Measurements from ENCODE around the gene ATG16L1. TPM values are rescaled to one million over a fixed set of nuclear protein-coding genes. Genes with fewer than 3 reads are reported as not detected.

Gene ATG16L1
- total RNA-seq, 2 donors from 2014 or later, result 12.8 to 16.7 TPM

GRCh38 chr2:233300401-233300800 is 48.9 kb downstream of the ATG16L1 start:
- no peak for TF ChIP-seq CTCF (IDR thresholded peaks at IDR 0.05)
- H3K27ac ChIP-seq, result no peak overlapping the region
- no peaks in the 10 kb centered on the region for H3K9me3 ChIP-seq
- H3K4me3 ChIP-seq, result no peak overlapping the region
- peaks cover 6% of the 10 kb centered on the region for H3K36me3 ChIP-seq
- no peaks in the 10 kb centered on the region for H3K27me3 ChIP-seq
- DNase-seq (ENCODE audit: low spot score), result no peak
- no peaks in the 10 kb centered on the region for H3K4me1 ChIP-seq

- TF ChIP-seq CTCF (IDR thresholded peaks at IDR 0.05), result no peak
- Histone ChIP-seq H3K36me3 (no peaks in the 10 kb centered on the region), H3K27ac (no peak overlapping the region), H3K4me1 (no peaks in the 10 kb centered on the region), H3K27me3 (no peaks in the 10 kb centered on the region), H3K4me3 (no peak overlapping the region), H3K9me3 (no peaks in the 10 kb centered on the region)
- no peak for DNase-seq (ENCODE audit: low spot score)
Observed at GRCh38 chr2:233301248-233301647, 49.8 kb downstream of the ATG16L1 start.

- Histone ChIP-seq H3K9me3 (no peaks in the 10 kb centered on the region), H3K36me3 (no peaks in the 10 kb centered on the region), H3K27me3 (no peaks in the 10 kb centered on the region), H3K27ac (no peak overlapping the region), H3K4me1 (no peaks in the 10 kb centered on the region), H3K4me3 (no peak overlapping the region)
- no peak for TF ChIP-seq CTCF (IDR thresholded peaks at IDR 0.05)
- DNase-seq (ENCODE audit: low spot score), result no peak
Observed at GRCh38 chr2:233301811-233302210, 50.3 kb downstream of the ATG16L1 start.

- Histone ChIP-seq H3K4me1 (no peaks in the 10 kb centered on the region), H3K27me3 (no peaks in the 10 kb centered on the region), H3K27ac (no peak overlapping the region), H3K36me3 (no peaks in the 10 kb centered on the region), H3K9me3 (no peaks in the 10 kb centered on the region), H3K4me3 (no peak overlapping the region)
- no peak for TF ChIP-seq CTCF (IDR thresholded peaks at IDR 0.05)
- DNase-seq (ENCODE audit: low spot score), result no peak
Observed at GRCh38 chr2:233303252-233303651, 51.8 kb downstream of the ATG16L1 start.

- H3K27me3 ChIP-seq, result no peaks in the 10 kb centered on the region
- no peaks in the 10 kb centered on the region for H3K4me1 ChIP-seq
- no peaks in the 10 kb centered on the region for H3K36me3 ChIP-seq
- TF ChIP-seq CTCF (IDR thresholded peaks at IDR 0.05), result no peak
- H3K27ac ChIP-seq, result no peak within 1 kb of the TSS
- DNase-seq (ENCODE audit: low spot score), result no peak
- H3K4me3 ChIP-seq, result no peak within 1 kb of the TSS
- no peaks in the 10 kb centered on the region for H3K9me3 ChIP-seq
Observed at GRCh38 chr2:233307565-233307964, 56.1 kb downstream of the ATG16L1 start, which contains the start of gene SAG. TSS of gene SAG (plus strand) at chr2:233307816. CDS start at chr2:233309190, 1,374 bp downstream.

- no peaks in the 10 kb centered on the region for H3K27me3 ChIP-seq
- TF ChIP-seq CTCF (IDR thresholded peaks at IDR 0.05), result no peak
- DNase-seq (ENCODE audit: low spot score), result no peak
- no peak overlapping the region for H3K27ac ChIP-seq
- no peak overlapping the region for H3K4me3 ChIP-seq
- H3K36me3 ChIP-seq, result no peaks in the 10 kb centered on the region
- no peaks in the 10 kb centered on the region for H3K9me3 ChIP-seq
- no peaks in the 10 kb centered on the region for H3K4me1 ChIP-seq
Observed at GRCh38 chr2:233311241-233311926, 59.9 kb downstream of the ATG16L1 start.

All from right atrium auricular region (tissue), 2 donors.